ENCODE data around the gene HOXC11.

DNA sequence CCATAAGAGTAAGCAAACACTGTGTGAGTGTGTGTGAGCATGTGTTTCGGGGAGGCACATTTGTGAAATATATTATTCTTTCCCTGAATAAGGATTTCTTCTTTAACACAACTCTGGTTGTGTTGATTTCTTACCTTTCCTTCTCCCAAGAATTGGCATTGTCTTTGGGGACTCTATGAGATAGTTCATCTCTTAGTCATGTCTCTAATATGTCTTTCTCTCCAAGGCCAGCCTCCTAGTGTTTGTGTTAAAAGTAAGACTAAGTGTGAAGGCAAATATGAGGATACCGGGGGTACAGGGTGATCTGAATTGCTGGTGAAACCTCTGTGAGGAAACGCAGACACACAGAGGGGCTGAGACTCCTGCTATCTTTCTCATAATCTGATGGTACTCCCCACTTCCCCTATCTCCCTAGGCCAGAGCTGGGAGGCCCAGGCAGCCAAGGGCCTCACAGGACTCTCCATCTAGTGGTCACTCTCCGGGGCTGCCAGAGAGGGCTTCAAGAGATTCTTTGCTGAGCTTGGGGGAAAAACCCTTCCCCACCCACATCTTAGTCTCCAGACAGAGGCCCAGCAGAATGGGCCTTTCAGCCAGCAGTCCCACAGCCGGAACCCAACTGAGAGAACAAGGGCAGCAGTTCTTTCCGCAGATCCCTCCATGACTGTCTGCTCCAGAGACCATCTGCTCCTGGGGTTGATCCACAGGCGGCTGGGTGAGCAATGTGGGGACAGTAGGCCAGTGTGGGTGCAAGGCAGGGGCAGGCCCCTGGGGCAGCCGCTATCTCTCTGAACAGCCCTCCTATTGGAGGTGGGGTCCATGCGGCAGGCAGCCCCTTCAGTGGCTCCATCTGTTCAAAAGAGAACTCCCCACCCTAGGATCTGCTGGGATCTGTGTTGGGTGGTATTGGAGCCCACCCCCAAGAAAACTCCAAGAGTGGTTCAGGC, 24.0 kb upstream of the HOXC11 start:
- TF ChIP-seq CTCF (IDR thresholded peaks at IDR 0.05) (no peak), EZH2 (IDR thresholded peaks at IDR 0.05; ENCODE audit: borderline replicate concordance, insufficient read depth, low read depth, low read length, poor library complexity, severe bottlenecking) (no peak)
